Activated CD4-positive, alpha-beta memory T cell treated with anti-CD3 and anti-CD28 coated beads, Interleukin-2, amount 10 ng/mL, durations not matched to agents 7 days and 5 days (primary cell): ENCODE results near the gene NAPB. TPM values are rescaled to one million over a fixed set of nuclear protein-coding genes. Genes with fewer than 3 reads are reported as not detected.
A peak's percentile ranks its signal among the peaks of the same experiment; 100 is the strongest.

Source experiments
- CTCF ChIA-PET: fragments of 350-600 bp; sonication (Branson Sonifier 250); formaldehyde crosslinking; loops from one replicate; lab custom pipeline; 2021; ENCODE audit warnings: antibody characterized with exemption, inconsistent platforms; lab: Charles Lee
- POLR2A ChIA-PET: fragments of 350-600 bp; sonication (Branson Sonifier 250); formaldehyde crosslinking; loops from one replicate; lab custom pipeline; 2021; ENCODE audit warnings: antibody characterized with exemption; lab: Charles Lee
- DNase-seq: peaks from one replicate; pipeline ENCODE4 v3.0.0-alpha.2; 2020
- H3K27ac Mint-ChIP-seq: one replicate; pipeline ENCODE4 v1.8.0; 2021; ENCODE audit warnings: mild to moderate bottlenecking, mixed read lengths
- H3K27me3 Mint-ChIP-seq: one replicate; pipeline ENCODE4 v1.8.0; 2021; ENCODE audit warnings: mixed read lengths
- H3K36me3 Mint-ChIP-seq: one replicate; pipeline ENCODE4 v1.8.0; 2021; ENCODE audit warnings: low read depth, mixed read lengths
- H3K4me1 Mint-ChIP-seq: one replicate; pipeline ENCODE4 v1.8.0; 2021; ENCODE audit warnings: mixed read lengths
- H3K4me3 Mint-ChIP-seq: one replicate; pipeline ENCODE4 v1.8.0; 2021; ENCODE audit warnings: mild to moderate bottlenecking, mixed read lengths
- H3K9me3 Mint-ChIP-seq: one replicate; pipeline ENCODE4 v1.8.0; 2021; ENCODE audit warnings: mixed read lengths
- total RNA-seq, 2 experiments: library from RNA; stranded (reverse); gene quantifications; one replicate each; pipeline ENCODE4 v1.2.3, GENCODE V29; 2021

The NAPB gene
- total RNA-seq, 2 experiments from 2014 or later: 16.0 TPM

DNA sequence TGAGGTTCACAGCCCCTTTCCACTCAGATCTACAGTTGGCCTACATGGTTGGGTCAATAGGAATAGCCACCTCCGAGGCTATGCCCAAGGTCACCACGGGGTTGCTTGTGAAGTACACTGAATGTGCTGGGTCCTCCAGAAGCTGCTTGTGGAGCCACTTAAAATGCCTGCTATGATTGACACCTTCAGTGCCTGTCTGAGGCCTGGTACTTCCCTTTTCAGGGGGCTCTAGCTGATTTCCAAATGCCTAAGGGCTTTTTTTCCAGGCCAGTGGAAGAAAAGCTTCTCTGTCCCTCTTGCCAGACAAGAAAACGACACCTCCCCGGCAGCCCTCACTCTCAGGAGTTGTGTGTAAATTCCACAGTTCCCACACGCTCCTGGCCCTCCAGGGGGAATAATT is 77.0 kb downstream of the NAPB start:
- H3K36me3 Mint-ChIP-seq: no peaks in the 10 kb centered on the region
- CTCF ChIA-PET: no interaction called here
- DNase-seq: no peak
- H3K27ac Mint-ChIP-seq: no peak overlapping the region
- no peak overlapping the region for H3K4me3 Mint-ChIP-seq
- peaks cover 8% of the 10 kb centered on the region for H3K4me1 Mint-ChIP-seq
- POLR2A ChIA-PET: no interaction called here
- no peaks in the 10 kb centered on the region for H3K27me3 Mint-ChIP-seq
- H3K9me3 Mint-ChIP-seq: no peaks in the 10 kb centered on the region

DNA sequence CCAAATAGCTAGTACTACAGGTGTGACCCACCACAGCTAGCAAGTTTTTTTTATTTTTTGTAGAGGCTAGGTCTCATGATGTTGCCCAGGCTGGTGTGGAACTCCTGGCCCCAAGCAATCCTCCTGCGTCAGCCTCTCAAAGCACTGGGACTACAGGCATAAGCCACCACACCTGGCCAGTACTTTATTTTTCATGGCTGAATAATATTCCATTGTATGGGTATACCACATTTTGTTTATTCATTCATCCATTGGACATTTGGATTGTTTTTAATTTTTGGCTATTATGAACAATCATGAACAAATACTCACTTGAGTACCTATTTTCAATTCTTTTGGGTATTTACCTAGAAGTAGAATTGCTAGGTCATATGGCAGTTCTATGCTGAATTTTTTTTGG is 77.7 kb downstream of the NAPB start:
- H3K36me3 Mint-ChIP-seq: no peaks in the 10 kb centered on the region
- ChIA-PET POLR2A (no interaction called here), CTCF (no interaction called here)
- H3K4me3 Mint-ChIP-seq: no peak overlapping the region
- H3K9me3 Mint-ChIP-seq: no peaks in the 10 kb centered on the region
- H3K4me1 Mint-ChIP-seq: peaks cover 2% of the 10 kb centered on the region
- no peaks in the 10 kb centered on the region for H3K27me3 Mint-ChIP-seq
- H3K27ac Mint-ChIP-seq: no peak overlapping the region
- DNase-seq: no peak

DNA sequence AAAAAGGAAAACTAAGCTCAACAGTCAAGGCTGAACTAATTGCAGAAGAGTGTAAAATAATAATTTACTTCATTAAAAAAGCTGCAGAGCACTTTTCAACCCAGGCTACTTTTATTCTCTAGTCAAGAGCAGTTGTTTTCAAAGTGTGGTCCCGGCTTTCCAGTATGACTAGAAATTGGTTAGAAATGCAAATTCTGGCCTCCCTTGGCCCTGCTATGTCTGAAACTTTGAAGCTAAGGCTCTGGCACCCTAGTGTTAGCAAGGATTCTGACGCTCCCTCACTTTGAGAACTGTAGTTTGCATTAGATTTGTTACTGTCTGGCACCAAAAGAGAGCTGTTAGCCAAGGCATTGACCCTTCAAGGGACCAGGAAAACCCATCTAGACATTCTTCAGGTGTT is 80.2 kb downstream of the NAPB start:
- H3K27me3 Mint-ChIP-seq: no peaks in the 10 kb centered on the region
- no peak overlapping the region for H3K4me3 Mint-ChIP-seq
- ChIA-PET POLR2A (interaction anchor here (1.4 kb wide), 1 partner anchor 9 kb away, joined by 8 read pairs; the partner anchor contains the start of gene NXT1), CTCF (interaction anchor here (0.7 to 1.9 kb wide), 6 partner anchors 9 to 649 kb away, joined by 3 to 14 read pairs (median 6); partner anchors contain the start of gene NXT1)
- DNase-seq: no peak
- H3K36me3 Mint-ChIP-seq: no peaks in the 10 kb centered on the region
- H3K4me1 Mint-ChIP-seq: peaks cover 6% of the 10 kb centered on the region
- no peaks in the 10 kb centered on the region for H3K9me3 Mint-ChIP-seq
- no peak overlapping the region for H3K27ac Mint-ChIP-seq

DNA sequence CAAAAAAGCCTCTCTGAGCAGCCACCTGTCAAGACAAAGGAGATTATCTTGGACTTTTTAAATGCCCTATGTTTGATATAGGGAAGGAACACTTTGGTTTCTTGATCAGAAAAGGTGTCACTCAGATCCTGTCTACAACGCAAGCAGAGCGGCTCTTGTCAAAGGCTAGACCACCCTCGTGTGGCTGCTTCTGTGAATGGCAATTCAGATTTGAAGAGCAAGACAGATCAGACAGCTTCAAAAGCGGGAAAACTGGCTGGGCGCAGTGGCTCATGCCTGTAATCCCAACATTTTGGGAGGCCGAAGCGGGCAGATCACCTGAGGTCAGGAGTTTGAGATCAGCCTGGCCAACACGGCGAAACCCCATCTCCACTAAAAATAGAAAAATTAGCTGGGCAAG is 80.8 kb downstream of the NAPB start:
- H3K4me1 Mint-ChIP-seq: peaks cover 6% of the 10 kb centered on the region
- ChIA-PET POLR2A (interaction anchor here (1.4 kb wide), 1 partner anchor 9 kb away, joined by 8 read pairs; the partner anchor contains the start of gene NXT1), CTCF (interaction anchor here (0.7 to 1.9 kb wide), 8 partner anchors 10 to 649 kb away, joined by 3 to 14 read pairs (median 6); partner anchors contain the start of gene NXT1)
- H3K36me3 Mint-ChIP-seq: no peaks in the 10 kb centered on the region
- peak; percentile 31 for DNase-seq
- H3K9me3 Mint-ChIP-seq: no peaks in the 10 kb centered on the region
- no peak overlapping the region for H3K4me3 Mint-ChIP-seq
- no peak overlapping the region for H3K27ac Mint-ChIP-seq
- H3K27me3 Mint-ChIP-seq: no peaks in the 10 kb centered on the region

DNA sequence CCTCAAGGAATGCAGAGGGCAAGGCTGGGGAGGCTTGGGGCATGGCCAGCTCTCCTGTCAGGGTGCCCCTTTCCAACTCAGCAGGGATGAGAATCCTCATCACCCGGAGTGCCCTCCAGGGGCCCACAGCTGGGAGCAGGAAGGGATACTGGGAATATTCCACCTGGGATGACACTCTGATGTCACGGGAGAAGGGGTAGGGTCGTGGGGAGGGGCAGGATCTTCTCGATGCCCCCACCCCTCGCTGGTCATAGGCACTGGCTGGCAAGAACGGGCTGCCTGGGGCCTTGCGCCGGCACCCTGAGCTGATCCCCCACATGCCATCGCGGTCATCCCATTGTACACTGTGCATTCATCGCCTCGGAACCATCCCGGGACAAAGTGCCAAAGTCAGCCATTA is 81.3 kb downstream of the NAPB start:
- no peaks in the 10 kb centered on the region for H3K27me3 Mint-ChIP-seq
- no peaks in the 10 kb centered on the region for H3K36me3 Mint-ChIP-seq
- no peak for DNase-seq
- no peak overlapping the region for H3K27ac Mint-ChIP-seq
- ChIA-PET CTCF (interaction anchor here (1.5 to 1.8 kb wide), 5 partner anchors 10 to 648 kb away, joined by 3 to 14 read pairs (median 6); partner anchors contain the start of gene NXT1), POLR2A (interaction anchor here (0.8 kb wide), 1 partner anchor 10 kb away, joined by 3 read pairs; no protein-coding TSS in a partner anchor)
- no peaks in the 10 kb centered on the region for H3K9me3 Mint-ChIP-seq
- peaks cover 8% of the 10 kb centered on the region for H3K4me1 Mint-ChIP-seq
- no peak overlapping the region for H3K4me3 Mint-ChIP-seq

DNA sequence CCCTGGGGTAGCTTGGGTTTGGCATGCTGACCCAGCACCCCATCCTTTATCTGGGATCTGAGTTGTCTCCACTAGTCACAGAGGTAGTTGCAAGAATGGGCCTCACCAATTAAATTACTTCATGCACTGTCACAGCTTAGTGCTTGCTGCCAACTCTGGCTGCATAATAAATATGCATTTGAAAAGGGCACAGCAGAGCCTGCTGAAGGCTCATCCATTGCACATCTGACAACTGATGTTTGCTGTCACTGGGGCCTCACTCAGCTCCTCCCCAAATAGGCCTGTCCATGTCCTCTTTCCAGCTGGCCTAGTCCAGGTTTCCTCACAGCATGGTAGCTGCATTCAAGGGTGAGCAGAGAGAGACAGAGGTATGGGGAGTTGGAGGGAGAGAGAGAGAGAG is 84.0 kb downstream of the NAPB start:
- Mint-ChIP-seq H3K27ac (no peak overlapping the region), H3K9me3 (no peaks in the 10 kb centered on the region), H3K36me3 (no peaks in the 10 kb centered on the region), H3K27me3 (no peaks in the 10 kb centered on the region), H3K4me3 (no peak overlapping the region), H3K4me1 (peaks cover 13% of the 10 kb centered on the region)
- ChIA-PET POLR2A (interaction anchor here (2.1 kb wide), 1 partner anchor 13 kb away, joined by 5 read pairs; the partner anchor contains the start of gene NXT1), CTCF (interaction anchor here (1.2 to 2.4 kb wide), 2 partner anchors 13 to 646 kb away, joined by 4 to 7 read pairs; partner anchors contain the start of gene NXT1)
- DNase-seq: no peak

DNA sequence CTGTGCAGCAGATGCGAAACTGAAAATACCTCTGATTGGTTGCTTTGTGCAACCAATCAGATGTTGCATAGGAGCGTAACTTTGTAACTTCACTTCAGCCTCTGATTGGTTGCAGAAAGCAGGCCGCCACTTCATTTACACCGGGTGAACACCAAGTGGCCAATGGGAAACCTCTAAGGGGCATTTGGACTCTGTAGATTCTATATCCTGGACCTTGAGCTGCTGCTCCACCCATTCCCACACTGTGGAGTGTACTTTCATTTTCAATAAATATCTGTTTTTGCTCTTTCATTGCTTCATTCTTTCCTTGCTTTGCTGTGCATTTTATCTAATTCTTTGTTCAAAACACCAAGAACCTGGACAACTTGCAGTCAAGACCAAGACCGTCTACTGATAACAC is 84.8 kb downstream of the NAPB start:
- no peaks in the 10 kb centered on the region for H3K36me3 Mint-ChIP-seq
- H3K9me3 Mint-ChIP-seq: no peaks in the 10 kb centered on the region
- no peak overlapping the region for H3K4me3 Mint-ChIP-seq
- ChIA-PET CTCF (interaction anchor here (2.4 kb wide), 1 partner anchor 14 kb away, joined by 7 read pairs; the partner anchor contains the start of gene NXT1), POLR2A (interaction anchor here (2.1 kb wide), 1 partner anchor 13 kb away, joined by 5 read pairs; the partner anchor contains the start of gene NXT1)
- no peak overlapping the region for H3K27ac Mint-ChIP-seq
- peaks cover 13% of the 10 kb centered on the region for H3K4me1 Mint-ChIP-seq
- H3K27me3 Mint-ChIP-seq: no peaks in the 10 kb centered on the region
- no peak for DNase-seq

DNA sequence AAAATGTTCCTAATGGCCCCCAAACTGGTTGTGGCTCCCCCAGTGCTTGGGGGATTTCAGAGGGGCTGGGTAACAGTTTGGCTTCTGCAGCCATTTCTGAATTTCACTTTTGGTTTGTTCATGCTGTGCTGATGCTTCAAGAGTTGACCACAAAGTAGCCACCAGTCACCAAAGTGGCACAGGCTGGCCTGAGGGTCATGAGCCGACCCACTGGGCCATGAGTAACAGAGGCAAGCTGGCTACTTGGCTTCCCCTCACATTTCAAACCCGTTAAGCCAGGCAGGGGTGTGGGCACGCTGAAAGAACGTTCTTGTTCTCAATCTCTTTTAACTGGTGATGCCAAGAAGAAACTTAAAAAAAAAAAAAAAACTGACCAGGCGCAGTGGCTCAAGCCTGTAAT is 85.8 kb downstream of the NAPB start:
- H3K4me3 Mint-ChIP-seq: no peak overlapping the region
- no peaks in the 10 kb centered on the region for H3K9me3 Mint-ChIP-seq
- H3K4me1 Mint-ChIP-seq: peaks cover 13% of the 10 kb centered on the region
- DNase-seq: no peak
- CTCF ChIA-PET: interaction anchor here (2.4 kb wide), 1 partner anchor 15 kb away, joined by 7 read pairs; the partner anchor contains the start of gene NXT1
- no peaks in the 10 kb centered on the region for H3K27me3 Mint-ChIP-seq
- no peak overlapping the region for H3K27ac Mint-ChIP-seq
- POLR2A ChIA-PET: no interaction called here
- no peaks in the 10 kb centered on the region for H3K36me3 Mint-ChIP-seq

DNA sequence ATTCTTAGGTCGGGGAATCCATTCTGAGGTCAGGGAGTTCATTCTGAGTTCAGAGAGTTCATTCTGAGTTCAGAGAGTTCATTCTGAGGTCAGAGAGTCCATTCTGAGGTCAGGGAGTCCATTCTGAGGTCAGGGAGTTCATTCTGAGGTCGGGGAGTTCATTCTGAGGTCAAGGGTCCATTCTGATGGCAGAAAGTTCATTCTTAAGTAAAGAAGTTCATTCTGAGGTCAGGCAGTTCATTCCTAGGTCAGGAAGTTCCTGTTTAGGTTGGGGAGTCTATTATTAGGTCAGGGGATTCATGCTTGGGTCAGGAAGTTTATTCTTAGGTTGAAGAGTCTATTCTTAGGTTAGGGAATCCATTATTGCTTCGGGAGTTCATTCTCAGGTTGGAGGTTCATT is 87.2 kb downstream of the NAPB start:
- Mint-ChIP-seq H3K36me3 (no peaks in the 10 kb centered on the region), H3K27me3 (no peaks in the 10 kb centered on the region), H3K4me1 (peaks cover 13% of the 10 kb centered on the region), H3K4me3 (no peak overlapping the region), H3K27ac (no peak overlapping the region), H3K9me3 (no peaks in the 10 kb centered on the region)
- POLR2A ChIA-PET: no interaction called here
- no peak for DNase-seq
- CTCF ChIA-PET: no interaction called here

DNA sequence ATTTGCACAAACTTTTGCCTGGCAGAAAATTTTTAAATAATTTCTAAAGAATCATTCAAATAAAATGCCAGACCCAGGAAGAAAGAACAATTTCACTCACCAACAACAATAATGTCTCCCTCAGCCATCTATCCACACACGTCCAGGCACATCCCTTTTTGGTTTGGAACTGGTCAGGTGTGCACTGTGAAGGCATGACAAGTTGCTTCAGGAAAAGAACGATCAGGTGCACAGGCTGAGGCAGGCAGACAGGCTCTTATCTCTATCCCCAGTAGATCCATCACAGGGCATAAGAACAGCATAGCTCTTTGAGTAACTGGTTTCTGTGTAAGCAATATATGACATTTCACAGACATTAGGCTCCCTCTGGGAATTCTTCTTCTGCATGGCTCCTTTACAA is 88.8 kb downstream of the NAPB start:
- Mint-ChIP-seq H3K27me3 (no peaks in the 10 kb centered on the region), H3K4me1 (peaks cover 13% of the 10 kb centered on the region), H3K4me3 (no peak overlapping the region), H3K9me3 (no peaks in the 10 kb centered on the region), H3K27ac (no peak overlapping the region), H3K36me3 (no peaks in the 10 kb centered on the region)
- no peak for DNase-seq
- ChIA-PET POLR2A (no interaction called here), CTCF (interaction anchor here (1.1 kb wide), 1 partner anchor 17 kb away, joined by 3 read pairs; no protein-coding TSS in a partner anchor)

DNA sequence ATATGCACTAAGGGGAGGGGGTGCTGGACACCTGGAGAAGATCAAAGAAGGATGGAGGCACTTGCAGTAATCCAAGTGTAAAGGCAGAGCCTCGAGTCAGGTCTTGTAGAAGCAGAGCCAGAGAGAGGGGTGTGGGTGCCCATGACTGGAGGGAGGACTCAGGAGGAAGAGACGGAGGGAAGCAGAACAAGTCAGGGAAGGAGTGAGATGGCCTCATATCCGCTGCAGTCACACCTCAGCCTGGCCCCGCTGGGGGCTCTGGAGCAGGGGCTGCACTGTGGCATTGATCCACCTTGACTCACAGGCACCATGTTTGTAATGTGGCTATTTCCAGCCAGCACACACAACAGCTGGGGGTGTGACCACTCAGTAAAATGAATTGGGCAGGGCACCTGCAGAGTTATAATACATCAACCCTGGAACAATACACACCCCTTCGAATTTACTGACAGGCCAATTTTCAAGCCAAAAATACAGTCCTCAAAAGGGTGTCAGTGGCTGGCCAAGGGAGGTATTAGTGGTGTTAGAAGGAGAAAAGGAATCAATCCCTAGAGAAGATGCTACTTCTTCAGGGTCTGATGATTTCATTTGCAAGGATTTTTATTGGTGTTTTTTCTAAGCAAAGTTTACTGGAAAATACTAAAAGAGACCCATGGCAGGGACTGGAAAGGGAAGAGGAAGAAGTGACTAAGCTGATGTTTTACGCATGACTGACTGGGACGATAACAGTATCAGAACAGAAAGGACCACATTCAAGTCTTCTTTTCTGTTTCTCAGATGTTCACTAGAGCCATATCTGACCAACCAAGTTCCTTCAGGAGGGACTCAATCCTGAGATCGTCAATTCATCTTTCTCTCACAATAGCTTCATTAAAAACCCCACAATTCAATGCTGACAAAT is 89.6 kb downstream of the NAPB start:
- no peaks in the 10 kb centered on the region for H3K36me3 Mint-ChIP-seq
- peaks cover 11% of the 10 kb centered on the region for H3K4me1 Mint-ChIP-seq
- no peak for DNase-seq
- no peak overlapping the region for H3K27ac Mint-ChIP-seq
- H3K27me3 Mint-ChIP-seq: no peaks in the 10 kb centered on the region
- no peak overlapping the region for H3K4me3 Mint-ChIP-seq
- H3K9me3 Mint-ChIP-seq: no peaks in the 10 kb centered on the region
- CTCF ChIA-PET: interaction anchor here (1.1 kb wide), 1 partner anchor 18 kb away, joined by 3 read pairs; no protein-coding TSS in a partner anchor
- POLR2A ChIA-PET: no interaction called here

DNA sequence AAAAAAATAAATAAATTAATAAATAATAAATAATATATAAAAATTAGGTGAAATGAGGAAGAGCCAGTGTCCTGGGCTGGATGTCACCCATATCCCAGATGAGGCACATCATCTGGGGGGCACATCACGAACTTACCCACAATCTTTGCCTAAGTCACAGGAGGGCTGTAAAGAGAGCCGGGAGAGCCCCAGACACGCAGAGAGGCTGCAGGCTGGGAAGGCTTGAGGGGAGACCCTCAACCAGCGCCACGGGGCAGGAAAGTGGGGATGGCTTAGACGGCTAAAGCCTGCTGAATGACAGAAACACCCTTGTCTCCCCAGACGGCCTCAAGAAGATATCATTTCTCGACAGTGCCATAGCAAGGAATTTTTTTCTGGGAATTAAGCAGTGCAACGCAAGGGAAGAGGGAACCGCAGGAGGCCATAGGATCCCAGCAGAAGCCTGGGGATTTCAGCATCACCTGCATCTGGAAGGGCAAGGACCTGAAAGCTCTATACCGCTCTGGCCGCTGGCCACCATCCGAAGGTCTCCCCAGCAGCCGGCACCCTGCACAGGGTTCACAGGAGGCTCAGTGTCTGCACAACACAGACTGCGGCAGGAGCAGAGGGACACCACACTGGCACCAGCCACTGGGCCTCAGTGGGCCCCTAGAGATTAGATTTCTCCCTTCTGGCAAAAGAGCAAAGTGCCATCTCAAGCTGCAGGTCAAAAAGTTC is 93.5 kb downstream of the NAPB start:
- POLR2A ChIA-PET: no interaction called here
- Mint-ChIP-seq H3K4me1 (no peaks in the 10 kb centered on the region), H3K9me3 (no peaks in the 10 kb centered on the region), H3K36me3 (no peaks in the 10 kb centered on the region), H3K27me3 (no peaks in the 10 kb centered on the region), H3K4me3 (no peak overlapping the region), H3K27ac (no peak overlapping the region)
- CTCF ChIA-PET: no interaction called here
- DNase-seq: no peak

DNA sequence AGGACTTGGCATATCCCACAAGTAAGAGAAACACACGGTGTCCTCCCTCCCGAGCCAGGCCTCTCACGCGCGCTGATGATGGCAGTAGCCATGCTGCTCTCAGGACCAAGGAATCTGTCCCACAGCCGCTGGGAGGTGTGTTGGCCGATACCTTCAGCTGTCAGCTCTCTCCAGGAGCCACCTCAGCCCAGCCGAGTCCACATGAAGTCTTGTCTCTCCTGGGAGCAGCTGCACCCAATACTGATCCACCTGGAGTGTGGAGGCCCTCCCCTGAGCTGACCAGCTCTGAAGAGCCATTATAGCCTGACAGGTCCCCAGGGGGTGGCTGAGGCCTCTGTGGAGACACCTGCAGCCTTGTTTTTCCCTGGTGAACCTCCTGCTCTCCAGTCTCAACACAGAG is 94.5 kb downstream of the NAPB start:
- H3K9me3 Mint-ChIP-seq: no peaks in the 10 kb centered on the region
- H3K4me1 Mint-ChIP-seq: no peaks in the 10 kb centered on the region
- H3K27me3 Mint-ChIP-seq: no peaks in the 10 kb centered on the region
- no peaks in the 10 kb centered on the region for H3K36me3 Mint-ChIP-seq
- CTCF ChIA-PET: no interaction called here
- DNase-seq: no peak
- no peak overlapping the region for H3K27ac Mint-ChIP-seq
- POLR2A ChIA-PET: no interaction called here
- no peak overlapping the region for H3K4me3 Mint-ChIP-seq
